ENCODE measurements around the gene DUSP8. TPM values are rescaled to one million over a fixed set of nuclear protein-coding genes. Genes with fewer than 3 reads are reported as not detected.
"Not testable (repeated sequence)": the region's sequence is repeated elsewhere in the genome, so short reads cannot be mapped to it uniquely, and the experiment has no call there.

DUSP8 gene
- total RNA-seq, 1 experiment from 2014 or later = 2.4 TPM

DNA sequence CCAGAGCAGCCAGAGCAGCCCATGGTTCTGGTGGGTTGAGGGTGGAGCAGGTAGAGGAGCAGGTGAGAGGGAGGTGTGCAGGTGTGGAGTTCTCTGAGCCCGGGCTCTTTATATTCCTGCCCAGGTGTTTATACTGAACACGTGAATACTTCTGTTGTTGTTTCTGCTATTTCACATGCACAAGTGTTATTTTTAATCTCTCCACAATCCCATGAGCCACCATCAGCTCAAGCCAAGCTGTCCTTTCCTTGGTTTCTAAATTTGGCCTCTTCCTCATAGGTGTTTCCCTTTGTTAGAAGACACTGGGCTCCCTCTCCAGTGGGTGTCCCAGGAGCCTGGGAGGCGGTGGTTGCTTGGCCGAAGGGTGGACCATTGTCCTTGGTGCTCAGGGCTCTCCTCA lies 36.3 kb upstream of the DUSP8 start, which contains the start of gene KRTAP5-3 (continued):
- TF ChIP-seq, protein P1, sequence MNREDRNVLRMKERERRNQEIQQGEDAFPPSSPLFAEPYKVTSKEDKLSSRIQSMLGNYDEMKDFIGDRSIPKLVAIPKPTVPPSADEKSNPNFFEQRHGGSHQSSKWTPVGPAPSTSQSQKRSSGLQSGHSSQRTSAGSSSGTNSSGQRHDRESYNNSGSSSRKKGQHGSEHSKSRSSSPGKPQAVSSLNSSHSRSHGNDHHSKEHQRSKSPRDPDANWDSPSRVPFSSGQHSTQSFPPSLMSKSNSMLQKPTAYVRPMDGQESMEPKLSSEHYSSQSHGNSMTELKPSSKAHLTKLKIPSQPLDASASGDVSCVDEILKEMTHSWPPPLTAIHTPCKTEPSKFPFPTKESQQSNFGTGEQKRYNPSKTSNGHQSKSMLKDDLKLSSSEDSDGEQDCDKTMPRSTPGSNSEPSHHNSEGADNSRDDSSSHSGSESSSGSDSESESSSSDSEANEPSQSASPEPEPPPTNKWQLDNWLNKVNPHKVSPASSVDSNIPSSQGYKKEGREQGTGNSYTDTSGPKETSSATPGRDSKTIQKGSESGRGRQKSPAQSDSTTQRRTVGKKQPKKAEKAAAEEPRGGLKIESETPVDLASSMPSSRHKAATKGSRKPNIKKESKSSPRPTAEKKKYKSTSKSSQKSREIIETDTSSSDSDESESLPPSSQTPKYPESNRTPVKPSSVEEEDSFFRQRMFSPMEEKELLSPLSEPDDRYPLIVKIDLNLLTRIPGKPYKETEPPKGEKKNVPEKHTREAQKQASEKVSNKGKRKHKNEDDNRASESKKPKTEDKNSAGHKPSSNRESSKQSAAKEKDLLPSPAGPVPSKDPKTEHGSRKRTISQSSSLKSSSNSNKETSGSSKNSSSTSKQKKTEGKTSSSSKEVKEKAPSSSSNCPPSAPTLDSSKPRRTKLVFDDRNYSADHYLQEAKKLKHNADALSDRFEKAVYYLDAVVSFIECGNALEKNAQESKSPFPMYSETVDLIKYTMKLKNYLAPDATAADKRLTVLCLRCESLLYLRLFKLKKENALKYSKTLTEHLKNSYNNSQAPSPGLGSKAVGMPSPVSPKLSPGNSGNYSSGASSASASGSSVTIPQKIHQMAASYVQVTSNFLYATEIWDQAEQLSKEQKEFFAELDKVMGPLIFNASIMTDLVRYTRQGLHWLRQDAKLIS (CRISPR knock-in tag; IDR thresholded peaks at IDR 0.05; ENCODE audit: borderline replicate concordance) = no peak
- TF ChIP-seq, protein P2, sequence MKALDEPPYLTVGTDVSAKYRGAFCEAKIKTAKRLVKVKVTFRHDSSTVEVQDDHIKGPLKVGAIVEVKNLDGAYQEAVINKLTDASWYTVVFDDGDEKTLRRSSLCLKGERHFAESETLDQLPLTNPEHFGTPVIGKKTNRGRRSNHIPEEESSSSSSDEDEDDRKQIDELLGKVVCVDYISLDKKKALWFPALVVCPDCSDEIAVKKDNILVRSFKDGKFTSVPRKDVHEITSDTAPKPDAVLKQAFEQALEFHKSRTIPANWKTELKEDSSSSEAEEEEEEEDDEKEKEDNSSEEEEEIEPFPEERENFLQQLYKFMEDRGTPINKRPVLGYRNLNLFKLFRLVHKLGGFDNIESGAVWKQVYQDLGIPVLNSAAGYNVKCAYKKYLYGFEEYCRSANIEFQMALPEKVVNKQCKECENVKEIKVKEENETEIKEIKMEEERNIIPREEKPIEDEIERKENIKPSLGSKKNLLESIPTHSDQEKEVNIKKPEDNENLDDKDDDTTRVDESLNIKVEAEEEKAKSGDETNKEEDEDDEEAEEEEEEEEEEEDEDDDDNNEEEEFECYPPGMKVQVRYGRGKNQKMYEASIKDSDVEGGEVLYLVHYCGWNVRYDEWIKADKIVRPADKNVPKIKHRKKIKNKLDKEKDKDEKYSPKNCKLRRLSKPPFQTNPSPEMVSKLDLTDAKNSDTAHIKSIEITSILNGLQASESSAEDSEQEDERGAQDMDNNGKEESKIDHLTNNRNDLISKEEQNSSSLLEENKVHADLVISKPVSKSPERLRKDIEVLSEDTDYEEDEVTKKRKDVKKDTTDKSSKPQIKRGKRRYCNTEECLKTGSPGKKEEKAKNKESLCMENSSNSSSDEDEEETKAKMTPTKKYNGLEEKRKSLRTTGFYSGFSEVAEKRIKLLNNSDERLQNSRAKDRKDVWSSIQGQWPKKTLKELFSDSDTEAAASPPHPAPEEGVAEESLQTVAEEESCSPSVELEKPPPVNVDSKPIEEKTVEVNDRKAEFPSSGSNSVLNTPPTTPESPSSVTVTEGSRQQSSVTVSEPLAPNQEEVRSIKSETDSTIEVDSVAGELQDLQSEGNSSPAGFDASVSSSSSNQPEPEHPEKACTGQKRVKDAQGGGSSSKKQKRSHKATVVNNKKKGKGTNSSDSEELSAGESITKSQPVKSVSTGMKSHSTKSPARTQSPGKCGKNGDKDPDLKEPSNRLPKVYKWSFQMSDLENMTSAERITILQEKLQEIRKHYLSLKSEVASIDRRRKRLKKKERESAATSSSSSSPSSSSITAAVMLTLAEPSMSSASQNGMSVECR (CRISPR knock-in tag; IDR thresholded peaks at IDR 0.05; ENCODE audit: borderline replicate concordance) = no peak
- no peak for TF ChIP-seq MYBL2 (CRISPR knock-in tag; IDR thresholded peaks at IDR 0.05)
- TF ChIP-seq, protein P3, sequence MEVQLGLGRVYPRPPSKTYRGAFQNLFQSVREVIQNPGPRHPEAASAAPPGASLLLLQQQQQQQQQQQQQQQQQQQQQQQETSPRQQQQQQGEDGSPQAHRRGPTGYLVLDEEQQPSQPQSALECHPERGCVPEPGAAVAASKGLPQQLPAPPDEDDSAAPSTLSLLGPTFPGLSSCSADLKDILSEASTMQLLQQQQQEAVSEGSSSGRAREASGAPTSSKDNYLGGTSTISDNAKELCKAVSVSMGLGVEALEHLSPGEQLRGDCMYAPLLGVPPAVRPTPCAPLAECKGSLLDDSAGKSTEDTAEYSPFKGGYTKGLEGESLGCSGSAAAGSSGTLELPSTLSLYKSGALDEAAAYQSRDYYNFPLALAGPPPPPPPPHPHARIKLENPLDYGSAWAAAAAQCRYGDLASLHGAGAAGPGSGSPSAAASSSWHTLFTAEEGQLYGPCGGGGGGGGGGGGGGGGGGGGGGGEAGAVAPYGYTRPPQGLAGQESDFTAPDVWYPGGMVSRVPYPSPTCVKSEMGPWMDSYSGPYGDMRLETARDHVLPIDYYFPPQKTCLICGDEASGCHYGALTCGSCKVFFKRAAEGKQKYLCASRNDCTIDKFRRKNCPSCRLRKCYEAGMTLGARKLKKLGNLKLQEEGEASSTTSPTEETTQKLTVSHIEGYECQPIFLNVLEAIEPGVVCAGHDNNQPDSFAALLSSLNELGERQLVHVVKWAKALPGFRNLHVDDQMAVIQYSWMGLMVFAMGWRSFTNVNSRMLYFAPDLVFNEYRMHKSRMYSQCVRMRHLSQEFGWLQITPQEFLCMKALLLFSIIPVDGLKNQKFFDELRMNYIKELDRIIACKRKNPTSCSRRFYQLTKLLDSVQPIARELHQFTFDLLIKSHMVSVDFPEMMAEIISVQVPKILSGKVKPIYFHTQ (CRISPR knock-in tag; IDR thresholded peaks at IDR 0.05) = no peak

DNA sequence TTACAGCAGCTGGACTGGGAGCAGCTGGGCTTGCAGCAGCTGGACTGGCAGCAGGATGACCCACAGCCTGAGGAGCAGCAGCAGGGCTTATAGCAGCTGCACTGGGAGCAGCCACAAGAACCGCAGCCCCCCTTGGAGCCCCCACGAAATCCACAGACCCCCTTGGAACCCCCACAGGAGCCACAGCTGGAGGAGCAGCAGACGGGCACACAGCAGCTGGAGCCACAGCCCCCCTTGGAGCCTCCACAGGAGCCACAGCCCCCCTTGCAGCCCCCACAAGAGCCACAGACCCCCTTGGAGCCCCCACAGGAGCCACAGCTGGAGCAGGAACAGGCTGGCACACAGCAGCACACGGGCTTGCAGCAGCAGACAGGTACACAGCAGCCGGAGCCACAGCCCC lies 35.8 kb upstream of the DUSP8 start:
- H3K4me3 Mint-ChIP-seq; H3K36me3 Mint-ChIP-seq; DNase-seq (ENCODE audit: low spot score); POLR2A ChIA-PET; H3K27ac Mint-ChIP-seq; ATAC-seq: not testable (repeated sequence)
- peaks cover 12% of the 10 kb centered on the region for H3K4me1 Mint-ChIP-seq
- CTCF ChIA-PET = interaction anchor here (1.1 to 2.2 kb wide), 3 partner anchors 12 to 61 kb away, joined by 3 to 17 read pairs (median 14); partner anchors contain the start of gene KRTAP5-5
- peaks cover 26% of the 10 kb centered on the region for H3K27me3 Mint-ChIP-seq (ENCODE audit: low read depth)
- H3K9me3 Mint-ChIP-seq = peaks cover 14% of the 10 kb centered on the region

DNA sequence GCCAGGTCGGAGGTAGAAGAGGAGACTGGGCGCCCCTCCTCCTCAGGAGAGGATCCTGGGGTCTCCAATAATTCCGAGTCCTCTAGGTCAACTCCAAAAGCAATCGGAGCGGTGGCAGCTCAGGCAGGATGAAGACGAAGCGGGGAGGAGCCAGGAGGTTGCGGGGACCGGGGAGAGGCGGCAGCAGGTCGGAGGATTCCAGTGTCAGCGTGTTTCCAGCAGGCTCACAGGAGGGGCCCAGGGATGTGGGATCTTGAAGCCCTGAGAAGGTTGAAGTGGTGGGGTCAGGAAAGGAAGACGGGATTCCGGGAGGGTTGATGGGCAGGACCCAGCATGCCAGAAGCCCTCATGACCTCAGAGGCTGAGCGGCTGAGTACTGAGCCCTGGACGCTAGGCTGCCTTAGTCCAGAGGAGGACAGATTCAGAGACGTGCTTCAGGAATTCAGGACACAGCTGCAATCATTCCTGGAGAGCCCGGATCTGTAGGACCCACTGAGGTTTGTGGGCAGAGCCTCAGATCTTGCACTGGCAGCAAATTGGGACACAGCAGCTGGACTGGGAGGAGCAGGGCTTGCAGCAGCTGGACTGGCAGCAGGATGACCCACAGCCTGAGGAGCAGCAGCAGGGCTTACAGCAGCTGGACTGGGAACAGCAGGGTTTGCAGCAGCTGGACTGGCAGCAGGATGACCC lies 35.2 kb upstream of the DUSP8 start:
- DNase-seq (ENCODE audit: low spot score) = peak; percentile 40

DNA sequence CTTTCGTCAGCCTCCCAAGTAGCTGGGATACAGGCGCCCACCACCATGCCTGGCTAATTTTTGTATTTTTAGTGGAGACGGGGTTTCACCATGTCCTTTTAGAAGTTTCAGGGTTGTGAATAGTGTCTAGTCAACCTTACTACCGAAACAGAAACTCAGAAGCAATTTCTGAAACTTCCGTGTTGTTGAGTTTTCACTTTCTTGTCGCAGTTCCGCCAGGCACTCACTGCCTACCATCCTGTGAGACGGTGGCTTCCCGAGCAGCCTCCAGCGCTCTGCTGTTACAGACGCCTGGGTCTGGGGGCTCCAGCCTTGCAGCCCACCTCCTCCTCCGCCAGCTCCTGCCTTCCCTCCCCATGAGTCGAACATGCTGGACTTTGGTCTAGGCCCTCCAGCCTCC lies 33.9 kb upstream of the DUSP8 start:
- Mint-ChIP-seq H3K36me3 (peaks cover 23% of the 10 kb centered on the region), H3K4me1 (peaks cover 10% of the 10 kb centered on the region), H3K27me3 (ENCODE audit: low read depth) (peaks cover 36% of the 10 kb centered on the region), H3K9me3 (peaks cover 28% of the 10 kb centered on the region)
- H3K4me3 Mint-ChIP-seq; ATAC-seq; H3K27ac Mint-ChIP-seq; POLR2A ChIA-PET; DNase-seq (ENCODE audit: low spot score): not testable (repeated sequence)
- CTCF ChIA-PET = interaction anchor here (1.0 to 1.8 kb wide), 3 partner anchors 10 to 59 kb away, joined by 3 to 10 read pairs (median 5); no protein-coding TSS in a partner anchor

More for the DNA sequence above, 35.2 kb upstream of the DUSP8 start:
- CTCF ChIA-PET = interaction anchor here (1.1 to 2.2 kb wide), 3 partner anchors 12 to 61 kb away, joined by 3 to 17 read pairs (median 14); partner anchors contain the start of gene KRTAP5-5
- H3K4me1 Mint-ChIP-seq = peaks cover 12% of the 10 kb centered on the region
- peaks cover 29% of the 10 kb centered on the region for H3K27me3 Mint-ChIP-seq (ENCODE audit: low read depth)
- H3K27ac Mint-ChIP-seq, H3K4me3 Mint-ChIP-seq, POLR2A ChIA-PET, H3K36me3 Mint-ChIP-seq: not testable (repeated sequence)
- ATAC-seq = peak; percentile 83
- peaks cover 17% of the 10 kb centered on the region for H3K9me3 Mint-ChIP-seq

All from WTC11 (cell line).